Stimulated activated CD8-positive, alpha-beta memory T cell treated with anti-CD3 and anti-CD28 coated beads, Interleukin-15, amount 100 ng/mL, for 48 hours (primary cell): Measurements from ENCODE around the gene ALG14.

ENCODE experiments used
- DNase-seq, 2 donors: peaks; one replicate each; pipeline ENCODE4 v3.0.0-alpha.2; 2020; ENCODE audit warnings: low read depth in 2 of 2

ALG14 gene

GRCh38 chr1:94980582-94981574 is 91.9 kb downstream of the ALG14 start:
- DNase-seq, result no peak

GRCh38 chr1:94979656-94980581 is 92.8 kb downstream of the ALG14 start:
- DNase-seq, result no peak

GRCh38 chr1:94979131-94979530 is 93.6 kb downstream of the ALG14 start:
- no peak for DNase-seq

GRCh38 chr1:94978401-94978800 is 94.3 kb downstream of the ALG14 start:
- no peak for DNase-seq

- no peak for DNase-seq
Observed at GRCh38 chr1:94976971-94977548, 95.7 kb downstream of the ALG14 start.

- DNase-seq, result no peak
Observed at GRCh38 chr1:94974824-94975223, 97.9 kb downstream of the ALG14 start.

GRCh38 chr1:94974241-94974640 is 98.5 kb downstream of the ALG14 start:
- no peak for DNase-seq

- no peak for DNase-seq
Observed at GRCh38 chr1:94973309-94973922, 99.3 kb downstream of the ALG14 start.

- DNase-seq, result no peak
Observed at GRCh38 chr1:94971491-94971924, 101.2 kb downstream of the ALG14 start.

- DNase-seq, result no peak
Observed at GRCh38 chr1:94970783-94971182, 102.0 kb downstream of the ALG14 start.

GRCh38 chr1:94969137-94969536 is 103.6 kb downstream of the ALG14 start:
- DNase-seq, result no peak

- no peak for DNase-seq
Observed at GRCh38 chr1:94966033-94966432, 106.7 kb downstream of the ALG14 start.

- DNase-seq, result no peak
Observed at GRCh38 chr1:94963864-94964263, 108.9 kb downstream of the ALG14 start.

- peak in 1 of 2 donors; percentile 4 for DNase-seq
Observed at GRCh38 chr1:94962409-94963265, 110.1 kb downstream of the ALG14 start.

- no peak for DNase-seq
Observed at GRCh38 chr1:94961988-94962387, 110.8 kb downstream of the ALG14 start.

GRCh38 chr1:94961582-94961981 is 111.2 kb downstream of the ALG14 start:
- no peak for DNase-seq

- no peak for DNase-seq
Observed at GRCh38 chr1:94958081-94958480, 114.7 kb downstream of the ALG14 start.

- no peak for DNase-seq
Observed at GRCh38 chr1:94955767-94956632, 116.8 kb downstream of the ALG14 start.
